ENCODE measurements around the gene ISLR2. TPM values are rescaled to one million over a fixed set of nuclear protein-coding genes. Genes with fewer than 3 reads are reported as not detected.
"Not testable (repeated sequence)": the region's sequence is repeated elsewhere in the genome, so short reads cannot be mapped to it uniquely, and the experiment has no call there.

ISLR2 gene, protein sequence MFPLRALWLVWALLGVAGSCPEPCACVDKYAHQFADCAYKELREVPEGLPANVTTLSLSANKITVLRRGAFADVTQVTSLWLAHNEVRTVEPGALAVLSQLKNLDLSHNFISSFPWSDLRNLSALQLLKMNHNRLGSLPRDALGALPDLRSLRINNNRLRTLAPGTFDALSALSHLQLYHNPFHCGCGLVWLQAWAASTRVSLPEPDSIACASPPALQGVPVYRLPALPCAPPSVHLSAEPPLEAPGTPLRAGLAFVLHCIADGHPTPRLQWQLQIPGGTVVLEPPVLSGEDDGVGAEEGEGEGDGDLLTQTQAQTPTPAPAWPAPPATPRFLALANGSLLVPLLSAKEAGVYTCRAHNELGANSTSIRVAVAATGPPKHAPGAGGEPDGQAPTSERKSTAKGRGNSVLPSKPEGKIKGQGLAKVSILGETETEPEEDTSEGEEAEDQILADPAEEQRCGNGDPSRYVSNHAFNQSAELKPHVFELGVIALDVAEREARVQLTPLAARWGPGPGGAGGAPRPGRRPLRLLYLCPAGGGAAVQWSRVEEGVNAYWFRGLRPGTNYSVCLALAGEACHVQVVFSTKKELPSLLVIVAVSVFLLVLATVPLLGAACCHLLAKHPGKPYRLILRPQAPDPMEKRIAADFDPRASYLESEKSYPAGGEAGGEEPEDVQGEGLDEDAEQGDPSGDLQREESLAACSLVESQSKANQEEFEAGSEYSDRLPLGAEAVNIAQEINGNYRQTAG
- 5.7 and 6.3 TPM in 2 replicates for total RNA-seq (2014; rRNA removed; shearing (Covaris generic))

GRCh38 chr15:74130155-74130848, at the start of gene ISLR2:
ISLR2 (plus strand) TSS chr15:74130586; CDS start chr15:74132755, 2,169 bp downstream.
- DNase-seq = peak; percentile 87
- H3K27me3 ChIP-seq (ENCODE audit: control insufficient read depth, insufficient read depth, low read length) = peaks cover 83% of the 10 kb centered on the region
- H3K36me3 ChIP-seq (replicated peaks; ENCODE audit: control insufficient read depth, insufficient read depth, low read length) = no peaks in the 10 kb centered on the region
- H3K4me3 ChIP-seq (ENCODE audit: insufficient read depth, low read depth, low read length) = peak within 1 kb of the TSS; percentile 56

DNA sequence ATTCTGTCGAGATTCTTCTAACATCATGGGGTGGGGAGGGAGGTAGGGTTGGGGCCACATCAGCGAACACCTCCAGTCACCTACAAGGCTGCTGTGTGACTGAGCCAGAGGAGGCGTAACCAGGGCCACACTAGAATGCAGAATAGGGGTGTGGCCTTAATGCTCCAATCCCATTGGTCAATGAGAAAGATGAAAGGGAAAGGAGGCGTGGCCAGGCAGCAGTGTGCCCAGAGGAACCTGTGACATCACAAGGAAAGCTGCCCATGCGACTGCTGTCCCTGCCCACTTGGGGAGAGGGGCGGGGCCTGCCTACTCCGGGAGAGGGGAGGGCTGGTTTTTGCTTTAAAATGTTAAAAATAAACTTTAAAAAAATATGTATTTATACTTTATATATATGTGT, 47.9 kb upstream of the ISLR2 start, which contains the start of gene GOLGA6A:
TSS of gene GOLGA6A (minus strand) at position 101 of the 400 bp plus-strand sequence. CDS start at position 60, 41 bp downstream.
- not testable (repeated sequence) for DNase-seq; H3K36me3 ChIP-seq (replicated peaks; ENCODE audit: control insufficient read depth, insufficient read depth, low read length); H3K4me3 ChIP-seq (ENCODE audit: insufficient read depth, low read depth, low read length); H3K27me3 ChIP-seq (ENCODE audit: control insufficient read depth, insufficient read depth, low read length)

DNA sequence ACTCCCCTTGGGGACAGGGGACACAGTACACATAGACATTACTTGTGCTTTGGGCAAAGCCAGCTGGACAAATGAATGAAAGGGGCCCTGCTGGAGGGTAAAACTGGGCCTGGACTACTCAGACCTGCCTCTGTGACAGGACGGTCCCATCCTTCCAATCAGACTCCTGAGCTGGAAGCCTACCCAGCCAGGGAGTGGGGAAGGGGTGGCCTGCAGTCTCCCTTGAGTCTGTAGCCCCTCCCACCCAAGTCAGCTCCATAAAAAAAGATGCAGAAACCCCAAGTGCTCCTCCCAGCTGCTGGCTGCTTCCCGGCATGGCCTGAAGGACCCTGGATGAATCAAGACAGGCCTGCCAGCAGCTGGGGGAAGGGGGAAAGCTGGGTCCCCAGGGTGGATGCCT, 35.8 kb upstream of the ISLR2 start:
- not testable (repeated sequence) for H3K36me3 ChIP-seq (replicated peaks; ENCODE audit: control insufficient read depth, insufficient read depth, low read length); H3K4me3 ChIP-seq (ENCODE audit: insufficient read depth, low read depth, low read length); H3K27me3 ChIP-seq (ENCODE audit: control insufficient read depth, insufficient read depth, low read length); DNase-seq

DNA sequence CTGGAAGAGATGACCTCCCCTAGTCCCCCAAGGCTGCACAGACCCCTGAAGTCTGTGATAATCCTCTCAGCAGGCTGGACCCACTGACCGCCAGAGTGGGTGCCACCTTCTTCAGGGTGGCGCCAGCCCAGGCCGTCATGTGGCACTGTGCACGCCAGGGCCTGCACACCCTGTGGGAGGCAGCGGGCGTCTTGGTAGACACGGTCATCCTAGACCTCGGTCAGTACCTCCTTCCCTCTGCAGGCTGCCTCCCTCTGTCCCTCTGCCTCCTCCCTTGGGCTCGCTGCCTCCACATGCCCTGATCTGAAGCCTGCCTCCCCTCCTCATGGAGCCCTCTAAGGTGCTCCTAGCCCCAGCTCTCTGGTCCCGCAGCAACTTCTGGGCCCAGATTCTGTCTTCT, 34.8 kb upstream of the ISLR2 start:
- H3K27me3 ChIP-seq (ENCODE audit: control insufficient read depth, insufficient read depth, low read length); H3K36me3 ChIP-seq (replicated peaks; ENCODE audit: control insufficient read depth, insufficient read depth, low read length); DNase-seq; H3K4me3 ChIP-seq (ENCODE audit: insufficient read depth, low read depth, low read length): not testable (repeated sequence)

DNA sequence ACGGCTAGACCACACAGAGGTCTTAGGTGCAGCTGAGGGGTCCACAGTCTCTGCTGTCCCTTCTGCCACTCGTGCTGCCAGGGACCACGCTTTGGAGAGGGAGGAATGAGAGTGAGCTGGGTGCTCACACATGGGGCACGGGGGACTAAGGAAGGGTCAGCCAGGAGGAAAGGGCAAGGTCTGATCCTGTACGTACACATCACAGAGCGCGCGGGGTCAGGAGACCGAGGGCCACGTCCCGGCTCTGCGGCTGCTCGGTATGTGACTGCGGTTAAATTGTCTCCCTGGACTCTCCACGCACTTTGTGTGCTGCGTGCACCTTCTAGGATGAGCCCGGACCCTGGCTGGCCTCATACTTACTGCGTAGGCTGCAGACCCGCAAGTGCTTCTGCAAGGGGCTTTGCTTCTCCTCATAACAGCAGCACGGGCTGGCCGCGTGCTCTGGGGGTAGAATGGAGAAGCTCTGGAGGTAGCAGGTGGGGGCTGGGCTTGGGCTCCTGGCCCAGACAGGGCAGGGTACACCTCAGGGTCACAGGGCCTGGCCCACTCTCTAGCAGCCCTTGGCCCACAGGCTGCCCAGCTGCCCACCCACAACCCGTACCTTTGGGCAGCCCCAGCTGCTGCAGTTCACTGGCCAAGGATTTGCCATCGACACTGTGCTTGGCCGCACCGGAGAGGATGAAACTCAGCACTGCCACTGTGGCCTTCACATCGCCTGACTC, 33.5 kb upstream of the ISLR2 start:
- H3K27me3 ChIP-seq (ENCODE audit: control insufficient read depth, insufficient read depth, low read length); H3K36me3 ChIP-seq (replicated peaks; ENCODE audit: control insufficient read depth, insufficient read depth, low read length); DNase-seq; H3K4me3 ChIP-seq (ENCODE audit: insufficient read depth, low read depth, low read length): not testable (repeated sequence)

DNA sequence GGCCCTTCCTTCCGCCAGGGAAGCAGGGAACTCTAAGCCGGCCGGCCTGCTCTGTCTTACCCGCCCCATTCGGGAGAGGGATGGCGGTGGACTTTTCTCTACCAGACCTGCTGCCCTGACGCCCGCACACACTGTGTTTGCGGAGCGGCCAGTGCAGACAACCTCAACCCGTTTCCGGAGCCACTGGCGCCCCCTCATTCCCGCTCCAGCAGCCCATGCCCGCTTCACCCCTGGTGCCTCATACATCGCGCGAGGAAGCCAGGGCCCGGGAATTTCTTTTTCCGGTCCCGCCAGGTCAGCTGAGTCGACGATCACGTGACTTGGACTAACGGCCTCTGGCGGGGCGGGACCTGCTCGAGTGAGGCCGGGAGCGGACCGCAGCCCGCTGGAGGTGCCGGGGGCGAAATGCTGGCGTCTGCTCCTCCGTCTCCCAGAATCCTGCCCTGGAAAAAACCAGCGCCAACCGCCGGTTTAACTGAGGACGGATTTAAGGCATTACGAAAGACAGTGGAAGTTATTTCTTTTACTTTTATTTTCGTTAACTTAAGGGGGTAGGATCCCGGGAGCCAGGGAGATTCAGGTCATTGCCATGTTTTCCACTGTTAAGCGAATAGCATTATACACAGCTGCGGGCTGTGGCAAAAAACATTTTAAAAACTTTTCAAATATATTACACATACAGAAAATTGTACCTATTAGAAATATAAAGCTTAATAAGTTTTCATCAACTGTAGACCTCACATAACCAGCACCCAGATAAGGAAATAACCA, 30.2 kb upstream of the ISLR2 start:
- DNase-seq = peak; percentile 91
- H3K4me3 ChIP-seq (ENCODE audit: insufficient read depth, low read depth, low read length) = peak overlapping the region; percentile 29
- not testable (repeated sequence) for H3K27me3 ChIP-seq (ENCODE audit: control insufficient read depth, insufficient read depth, low read length); H3K36me3 ChIP-seq (replicated peaks; ENCODE audit: control insufficient read depth, insufficient read depth, low read length)

DNA sequence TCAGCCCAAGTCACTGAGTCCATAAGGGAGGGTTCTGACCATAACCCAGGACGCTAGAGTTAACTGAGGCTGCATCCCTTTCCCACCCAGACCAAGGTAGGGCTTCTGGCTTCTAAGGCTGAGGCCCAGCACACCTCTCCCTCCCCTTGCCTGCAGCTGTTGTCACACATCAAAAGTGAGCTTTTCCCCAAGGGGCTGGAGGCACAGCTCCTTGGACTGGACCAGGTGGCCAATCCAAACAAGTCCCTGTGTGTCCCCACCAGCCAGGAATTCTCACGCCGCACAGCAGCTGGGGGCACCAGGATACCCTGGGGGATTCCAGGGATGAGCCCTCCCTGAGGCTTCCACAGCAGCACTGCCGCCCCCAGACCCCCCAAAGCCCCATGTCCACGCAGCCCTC, 22.3 kb upstream of the ISLR2 start:
- Histone ChIP-seq H3K36me3 (replicated peaks; ENCODE audit: control insufficient read depth, insufficient read depth, low read length) (no peaks in the 10 kb centered on the region), H3K27me3 (ENCODE audit: control insufficient read depth, insufficient read depth, low read length) (no peaks in the 10 kb centered on the region), H3K4me3 (ENCODE audit: insufficient read depth, low read depth, low read length) (no peak overlapping the region)
- no peak for DNase-seq

GRCh38 chr15:74108611-74109010, 21.8 kb upstream of the ISLR2 start:
- DNase-seq = peak; percentile 57
- H3K4me3 ChIP-seq (ENCODE audit: insufficient read depth, low read depth, low read length); H3K36me3 ChIP-seq (replicated peaks; ENCODE audit: control insufficient read depth, insufficient read depth, low read length); H3K27me3 ChIP-seq (ENCODE audit: control insufficient read depth, insufficient read depth, low read length): not testable (repeated sequence)

DNA sequence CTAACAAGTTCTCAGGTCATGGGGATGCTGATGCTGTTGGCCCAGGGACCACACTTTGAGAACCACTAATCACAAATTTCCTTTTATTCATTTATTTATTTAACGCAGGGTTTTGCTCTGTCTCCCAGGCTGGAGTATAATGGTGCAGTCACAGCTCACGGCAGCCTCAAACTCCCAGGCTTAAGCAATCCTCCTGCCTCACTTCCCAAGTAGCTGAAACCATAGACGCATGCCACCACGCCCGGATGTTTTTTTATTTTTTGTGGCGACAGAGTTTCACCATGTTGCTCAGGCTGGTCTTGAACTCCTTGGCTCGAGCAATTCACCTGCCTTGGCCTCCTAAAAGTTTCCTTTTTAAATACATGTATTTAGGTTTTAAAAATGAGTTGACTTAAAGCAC, 20.7 kb upstream of the ISLR2 start:
- Histone ChIP-seq H3K4me3 (ENCODE audit: insufficient read depth, low read depth, low read length) (no peak overlapping the region), H3K27me3 (ENCODE audit: control insufficient read depth, insufficient read depth, low read length) (no peaks in the 10 kb centered on the region)

DNA sequence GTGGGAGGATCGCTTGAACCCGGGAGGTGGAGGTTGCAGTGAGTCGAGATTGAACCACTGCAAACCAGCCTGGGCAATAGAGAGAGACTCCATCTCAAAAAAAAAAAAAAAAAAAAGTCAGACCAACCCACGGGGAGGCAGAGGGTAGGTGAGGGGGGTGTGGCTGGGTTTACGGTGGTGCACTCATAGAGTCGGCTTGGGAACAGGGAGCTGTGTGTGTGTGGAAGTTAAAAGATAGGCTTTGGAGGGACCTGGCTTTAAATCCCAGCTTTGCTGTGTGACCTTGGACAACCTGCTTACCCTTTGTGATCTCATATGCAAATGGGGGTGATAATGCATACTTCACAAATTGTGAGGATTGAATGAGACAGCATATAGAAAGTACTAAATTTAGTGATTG, 10.0 kb upstream of the ISLR2 start:
- Histone ChIP-seq H3K36me3 (replicated peaks; ENCODE audit: control insufficient read depth, insufficient read depth, low read length) (no peaks in the 10 kb centered on the region), H3K27me3 (ENCODE audit: control insufficient read depth, insufficient read depth, low read length) (peaks cover 5% of the 10 kb centered on the region), H3K4me3 (ENCODE audit: insufficient read depth, low read depth, low read length) (no peak overlapping the region)
- no peak for DNase-seq

More for the DNA sequence above, 20.7 kb upstream of the ISLR2 start:
- DNase-seq = no peak
- no peaks in the 10 kb centered on the region for H3K36me3 ChIP-seq (replicated peaks; ENCODE audit: control insufficient read depth, insufficient read depth, low read length)

DNA sequence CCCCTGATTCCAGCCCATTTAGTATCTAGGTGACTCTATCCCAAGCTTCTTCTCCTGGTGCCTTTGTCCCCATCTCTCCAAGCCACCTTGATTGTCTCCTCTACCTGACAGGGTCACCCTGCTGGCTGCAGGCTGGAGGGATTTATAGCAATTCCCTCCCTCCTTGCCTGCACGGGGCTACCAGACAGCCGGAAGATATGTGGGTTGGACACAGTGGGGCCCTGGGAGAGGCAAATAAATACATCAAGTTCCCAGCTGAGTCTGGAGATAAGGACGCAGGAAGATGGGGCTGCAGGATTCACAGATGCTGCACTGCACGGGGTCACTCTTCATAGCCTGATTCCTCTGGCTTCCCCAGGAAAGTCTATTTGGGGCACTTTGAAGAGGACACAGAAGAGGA, 9.3 kb upstream of the ISLR2 start:
- no peak for DNase-seq
- H3K36me3 ChIP-seq (replicated peaks; ENCODE audit: control insufficient read depth, insufficient read depth, low read length) = no peaks in the 10 kb centered on the region
- H3K4me3 ChIP-seq (ENCODE audit: insufficient read depth, low read depth, low read length) = no peak overlapping the region
- peaks cover 5% of the 10 kb centered on the region for H3K27me3 ChIP-seq (ENCODE audit: control insufficient read depth, insufficient read depth, low read length)

DNA sequence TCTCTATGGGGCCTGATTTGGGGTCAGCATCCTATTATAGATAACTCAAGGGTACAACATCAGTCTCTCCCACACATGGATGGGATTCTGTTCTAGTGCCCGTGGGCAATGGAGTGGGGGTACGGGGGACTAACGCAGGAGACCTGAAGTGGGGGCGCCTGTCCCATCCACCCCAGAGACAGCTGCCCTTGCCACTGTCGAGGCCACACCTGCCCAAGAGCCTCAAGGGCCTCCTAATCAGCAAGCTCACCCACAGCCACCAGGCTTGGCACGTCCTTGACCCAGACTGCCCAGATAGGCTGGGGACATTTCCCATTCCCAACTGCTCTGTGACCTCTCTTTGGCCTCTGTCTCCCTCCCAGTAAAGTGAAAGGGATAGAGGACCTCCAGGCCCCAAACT, 8.5 kb upstream of the ISLR2 start:
- Histone ChIP-seq H3K4me3 (ENCODE audit: insufficient read depth, low read depth, low read length) (no peak overlapping the region), H3K36me3 (replicated peaks; ENCODE audit: control insufficient read depth, insufficient read depth, low read length) (no peaks in the 10 kb centered on the region), H3K27me3 (ENCODE audit: control insufficient read depth, insufficient read depth, low read length) (peaks cover 6% of the 10 kb centered on the region)
- no peak for DNase-seq

DNA sequence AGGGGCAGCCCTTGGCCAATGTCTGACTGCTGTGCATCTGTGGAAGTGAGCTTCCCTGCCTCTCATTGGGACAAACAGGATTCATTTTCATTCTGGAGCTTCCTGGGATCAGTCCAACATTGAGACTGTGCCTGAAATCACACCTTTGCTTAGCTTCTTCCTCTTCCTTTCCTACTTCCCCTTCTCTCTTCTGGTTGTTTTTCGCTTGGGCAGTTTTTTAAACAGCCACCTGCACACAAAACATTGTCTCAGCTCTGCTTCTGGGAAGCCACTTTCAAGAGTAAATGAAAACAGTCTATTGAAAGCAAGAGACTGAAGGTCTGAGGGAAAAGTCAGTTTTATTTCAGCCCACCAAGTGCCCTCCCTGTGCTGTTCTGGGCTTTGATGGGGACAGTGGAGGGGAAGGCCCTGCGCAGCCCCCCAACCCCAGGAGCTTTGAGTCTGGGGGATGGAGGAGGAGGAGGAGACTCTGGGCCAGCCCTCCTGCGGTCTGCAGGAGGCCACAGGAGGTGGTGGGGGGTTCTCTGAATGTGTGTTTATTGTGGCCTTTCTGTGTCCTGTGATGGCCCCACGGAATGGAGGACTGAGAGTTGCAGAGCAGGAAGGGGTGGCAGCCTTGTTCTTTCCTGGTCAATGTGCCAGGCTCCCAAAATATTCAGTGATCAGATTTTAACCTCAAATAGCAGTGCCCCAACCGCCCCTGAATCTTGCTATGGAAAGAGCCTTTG, 7.8 kb upstream of the ISLR2 start:
- Histone ChIP-seq H3K4me3 (ENCODE audit: insufficient read depth, low read depth, low read length) (no peak overlapping the region), H3K27me3 (ENCODE audit: control insufficient read depth, insufficient read depth, low read length) (peaks cover 11% of the 10 kb centered on the region), H3K36me3 (replicated peaks; ENCODE audit: control insufficient read depth, insufficient read depth, low read length) (no peaks in the 10 kb centered on the region)
- no peak for DNase-seq
